GM23248 (cell line): ENCODE data around the gene DUSP1.

Experiments
- EZH2 ChIP-seq: fragments of 200-600 bp; sonication (generic); IDR thresholded peaks from 2 replicates; pipeline ENCODE4 v1.6.1; 2018; ENCODE audit warnings: antibody characterized with exemption, mild to moderate bottlenecking; ENCODE audit not compliant: insufficient read depth, poor library complexity, severe bottlenecking
- EZH2phosphoT487 ChIP-seq: fragments of 200-600 bp; sonication (generic); IDR thresholded peaks from 2 replicates; pipeline ENCODE4 v1.6.1; 2018; ENCODE audit warnings: antibody characterized with exemption, moderate library complexity, mild to moderate bottlenecking, low read depth; ENCODE audit not compliant: insufficient read depth

DNA sequence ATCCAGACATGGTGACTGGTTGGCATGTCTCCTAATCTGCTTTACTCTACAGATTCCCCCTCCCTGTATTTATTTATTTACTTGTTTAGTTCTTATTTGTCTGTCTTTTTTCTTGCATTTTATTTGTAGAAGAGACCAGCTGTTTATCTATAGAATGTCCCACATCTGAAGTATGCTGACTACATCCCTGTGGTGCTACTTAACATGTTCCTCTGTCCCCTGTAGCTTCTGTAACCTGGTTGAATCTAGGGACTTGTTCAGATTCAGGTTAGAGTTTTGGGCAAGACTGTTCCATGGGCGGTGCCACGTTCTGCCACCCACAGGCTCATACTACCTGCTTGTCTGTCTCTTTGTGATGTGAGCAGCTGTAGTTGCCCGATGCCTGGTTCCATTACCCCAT, 23.5 kb downstream of the DUSP1 start:
- TF ChIP-seq EZH2 = no peak
- TF ChIP-seq EZH2phosphoT487 = no peak
